GM12891 (cell line): ENCODE results near the gene SMAD6.

ENCODE experiments used
- DNase-seq: peaks from one replicate; pipeline ENCODE4 v3.0.0; 2011; ENCODE audit warnings: low spot score; ENCODE audit not compliant: insufficient read length
- FAIRE-seq: peaks from 2 replicates; lab custom pipeline; 2011; peaks lifted over from hg19 to GRCh38; lab: Jason Lieb, UNC
- PAX5 ChIP-seq: IDR thresholded peaks from 2 replicates; pipeline ENCODE4 v1.6.1; 2011; ENCODE audit warnings: low read length, moderate library complexity, mild to moderate bottlenecking; ENCODE audit not compliant: insufficient read depth, severe bottlenecking
- POLR2A ChIP-seq: IDR thresholded peaks from 2 replicates; pipeline ENCODE4 v1.6.1; 2011; ENCODE audit warnings: low read depth, low read length, control low read depth
- POLR2AphosphoS5 ChIP-seq: IDR thresholded peaks from 2 replicates; pipeline ENCODE4 v1.6.1; 2011; ENCODE audit warnings: low read depth, low read length, control low read depth
- POU2F2 ChIP-seq: IDR thresholded peaks from 2 replicates; pipeline ENCODE4 v1.6.1; 2011; ENCODE audit warnings: low read depth, mild to moderate bottlenecking, control low read depth, low read length, moderate library complexity
- SPI1 ChIP-seq: IDR thresholded peaks from 2 replicates; pipeline ENCODE4 v1.6.1; 2011; ENCODE audit warnings: low read depth, low read length, control low read depth
- TAF1 ChIP-seq: IDR thresholded peaks from 2 replicates; pipeline ENCODE4 v1.6.1; 2011; ENCODE audit warnings: low read depth, low read length, control low read depth

The SMAD6 gene

GRCh38 chr15:66702787-66703539, 927 bp downstream of the SMAD6 start:
- FAIRE-seq (peak; percentile 23), DNase-seq (no peak)
- no peak for TF ChIP-seq SPI1
- no peak for TF ChIP-seq POU2F2
- no peak for TF ChIP-seq TAF1
- no peak for TF ChIP-seq POLR2AphosphoS5
- no peak for TF ChIP-seq PAX5

- FAIRE-seq (peak; percentile 74), DNase-seq (peak; percentile 47)
- TF ChIP-seq POLR2A (no peak), POLR2AphosphoS5 (no peak), PAX5 (no peak), POU2F2 (no peak), SPI1 (no peak), TAF1 (no peak)
These were observed 1.5 kb downstream of the SMAD6 start for GRCh38 chr15:66703540-66703941.

GRCh38 chr15:66704019-66704802, 2.2 kb downstream of the SMAD6 start:
- FAIRE-seq, result no peak
- TF ChIP-seq POLR2A (no peak), PAX5 (no peak), POU2F2 (no peak), SPI1 (no peak), TAF1 (no peak), POLR2AphosphoS5 (no peak)

GRCh38 chr15:66704803-66705153, 2.7 kb downstream of the SMAD6 start:
- TF ChIP-seq POU2F2 (no peak), TAF1 (no peak), PAX5 (no peak), POLR2A (no peak), SPI1 (no peak), POLR2AphosphoS5 (no peak)
- no peak for FAIRE-seq
- no peak for DNase-seq

More at GRCh38 chr15:66704019-66704802, 2.2 kb downstream of the SMAD6 start:
- DNase-seq, result no peak

- TF ChIP-seq PAX5 (no peak), SPI1 (no peak), POLR2A (no peak), TAF1 (no peak), POLR2AphosphoS5 (no peak)
- DNase-seq, result no peak
- no peak for FAIRE-seq
These were observed 3.5 kb downstream of the SMAD6 start for GRCh38 chr15:66705277-66706146.

GRCh38 chr15:66706225-66706732, 4.2 kb downstream of the SMAD6 start:
- TF ChIP-seq SPI1 (no peak), POLR2AphosphoS5 (no peak), POU2F2 (no peak), POLR2A (no peak), PAX5 (no peak), TAF1 (no peak)
- FAIRE-seq, result no peak
- DNase-seq, result no peak

- DNase-seq (no peak), FAIRE-seq (no peak)
- no peak for TF ChIP-seq SPI1
- no peak for TF ChIP-seq TAF1
- no peak for TF ChIP-seq PAX5
- TF ChIP-seq POLR2A, result no peak
- TF ChIP-seq POLR2AphosphoS5, result no peak
- no peak for TF ChIP-seq POU2F2
These were observed 4.8 kb downstream of the SMAD6 start for GRCh38 chr15:66706840-66707239.

- DNase-seq (no peak), FAIRE-seq (no peak)
- TF ChIP-seq POU2F2 (no peak), PAX5 (no peak), POLR2AphosphoS5 (no peak), TAF1 (no peak), SPI1 (no peak), POLR2A (no peak)
These were observed 5.5 kb downstream of the SMAD6 start for GRCh38 chr15:66707310-66708082.

- TF ChIP-seq PAX5 (no peak), SPI1 (no peak), POLR2A (no peak), TAF1 (no peak), POLR2AphosphoS5 (no peak), POU2F2 (no peak)
- DNase-seq, result no peak
- no peak for FAIRE-seq
These were observed 6.4 kb downstream of the SMAD6 start for GRCh38 chr15:66708389-66708788.
